ENCODE results near the gene LRRC23. TPM values are rescaled to one million over a fixed set of nuclear protein-coding genes. Genes with fewer than 3 reads are reported as not detected.

LRRC23 gene
- total RNA-seq, 1 donor: 7.6 TPM

- no peak for DNase-seq (ENCODE audit: insufficient read length, low spot score, missing footprints)
- TF ChIP-seq CTCF (IDR thresholded peaks at IDR 0.05; ENCODE audit: extremely low read depth, low read depth, low read length): no peak
- H4K20me1 ChIP-seq (ENCODE audit: insufficient read depth, low read length): no peaks in the 10 kb centered on the region
- H3K9me3 ChIP-seq (ENCODE audit: low read depth, low read length): no peaks in the 10 kb centered on the region
- H3K4me3 ChIP-seq (ENCODE audit: insufficient read depth, low read length): no peak overlapping the region
- no peaks in the 10 kb centered on the region for H3K27me3 ChIP-seq (ENCODE audit: insufficient read depth, low read length)
- H3K4me1 ChIP-seq (ENCODE audit: insufficient read depth, low read length): peaks cover 16% of the 10 kb centered on the region
- no peak overlapping the region for H3K4me2 ChIP-seq (ENCODE audit: insufficient read depth, low read length)
- H3K27ac ChIP-seq (ENCODE audit: low read depth, low read length): no peak overlapping the region
- no peaks in the 10 kb centered on the region for H3K79me2 ChIP-seq (ENCODE audit: insufficient read depth, low read length)
- H2AFZ ChIP-seq (ENCODE audit: low read length): no peak overlapping the region
- peaks cover 6% of the 10 kb centered on the region for H3K36me3 ChIP-seq (ENCODE audit: insufficient read depth, low read length)
Observed at GRCh38 chr12:6959805-6960592, 55.4 kb downstream of the LRRC23 start.

- Histone ChIP-seq H3K36me3 (ENCODE audit: insufficient read depth, low read length) (peaks cover 12% of the 10 kb centered on the region), H3K4me1 (ENCODE audit: insufficient read depth, low read length) (peaks cover 16% of the 10 kb centered on the region), H3K79me2 (ENCODE audit: insufficient read depth, low read length) (no peaks in the 10 kb centered on the region), H3K9me3 (ENCODE audit: low read depth, low read length) (no peaks in the 10 kb centered on the region), H3K4me3 (ENCODE audit: insufficient read depth, low read length) (peak overlapping the region; percentile 58), H3K27ac (ENCODE audit: low read depth, low read length) (peak overlapping the region; percentile 93), H3K4me2 (ENCODE audit: insufficient read depth, low read length) (peak overlapping the region; percentile 85), H4K20me1 (ENCODE audit: insufficient read depth, low read length) (peaks cover 2% of the 10 kb centered on the region), H3K27me3 (ENCODE audit: insufficient read depth, low read length) (no peaks in the 10 kb centered on the region), H2AFZ (ENCODE audit: low read length) (peak overlapping the region; percentile 90)
- DNase-seq (ENCODE audit: insufficient read length, low spot score, missing footprints): no peak
- TF ChIP-seq CTCF (IDR thresholded peaks at IDR 0.05; ENCODE audit: extremely low read depth, low read depth, low read length): peak; percentile 22
Observed at GRCh38 chr12:6960593-6961277, 56.1 kb downstream of the LRRC23 start.

GRCh38 chr12:6961278-6961694 lies 56.7 kb downstream of the LRRC23 start:
- H3K27me3 ChIP-seq (ENCODE audit: insufficient read depth, low read length): no peaks in the 10 kb centered on the region
- H3K27ac ChIP-seq (ENCODE audit: low read depth, low read length): peak overlapping the region; percentile 93
- no peaks in the 10 kb centered on the region for H3K79me2 ChIP-seq (ENCODE audit: insufficient read depth, low read length)
- H3K4me1 ChIP-seq (ENCODE audit: insufficient read depth, low read length): peaks cover 16% of the 10 kb centered on the region
- peak overlapping the region; percentile 85 for H3K4me2 ChIP-seq (ENCODE audit: insufficient read depth, low read length)
- peak overlapping the region; percentile 58 for H3K4me3 ChIP-seq (ENCODE audit: insufficient read depth, low read length)
- TF ChIP-seq CTCF (IDR thresholded peaks at IDR 0.05; ENCODE audit: extremely low read depth, low read depth, low read length): no peak
- peaks cover 17% of the 10 kb centered on the region for H3K36me3 ChIP-seq (ENCODE audit: insufficient read depth, low read length)
- no peaks in the 10 kb centered on the region for H3K9me3 ChIP-seq (ENCODE audit: low read depth, low read length)
- peak; percentile 94 for DNase-seq (ENCODE audit: insufficient read length, low spot score, missing footprints)
- H2AFZ ChIP-seq (ENCODE audit: low read length): peak overlapping the region; percentile 90
- H4K20me1 ChIP-seq (ENCODE audit: insufficient read depth, low read length): peaks cover 4% of the 10 kb centered on the region

- peak; percentile 72 for TF ChIP-seq CTCF (IDR thresholded peaks at IDR 0.05; ENCODE audit: extremely low read depth, low read depth, low read length)
- no peaks in the 10 kb centered on the region for H3K79me2 ChIP-seq (ENCODE audit: insufficient read depth, low read length)
- H2AFZ ChIP-seq (ENCODE audit: low read length): peak overlapping the region; percentile 90
- peak overlapping the region; percentile 58 for H3K4me3 ChIP-seq (ENCODE audit: insufficient read depth, low read length)
- DNase-seq (ENCODE audit: insufficient read length, low spot score, missing footprints): peak; percentile 97
- peaks cover 4% of the 10 kb centered on the region for H4K20me1 ChIP-seq (ENCODE audit: insufficient read depth, low read length)
- no peaks in the 10 kb centered on the region for H3K9me3 ChIP-seq (ENCODE audit: low read depth, low read length)
- peak overlapping the region; percentile 93 for H3K27ac ChIP-seq (ENCODE audit: low read depth, low read length)
- no peaks in the 10 kb centered on the region for H3K27me3 ChIP-seq (ENCODE audit: insufficient read depth, low read length)
- H3K4me1 ChIP-seq (ENCODE audit: insufficient read depth, low read length): peaks cover 16% of the 10 kb centered on the region
- H3K36me3 ChIP-seq (ENCODE audit: insufficient read depth, low read length): peaks cover 21% of the 10 kb centered on the region
- H3K4me2 ChIP-seq (ENCODE audit: insufficient read depth, low read length): peak overlapping the region; percentile 85
Observed at GRCh38 chr12:6961695-6962284, 57.2 kb downstream of the LRRC23 start.
